ENCODE data around the gene AK3.
A peak's percentile ranks its signal among the peaks of the same experiment; 100 is the strongest.
"Not testable (repeated sequence)": the region's sequence is repeated elsewhere in the genome, so short reads cannot be mapped to it uniquely, and the experiment has no call there.

Gene AK3

GRCh38 chr9:4740638-4741364 lies at the start of gene AK3:
TSS of gene AK3 (minus strand) at chr9:4741202. CDS start at chr9:4741087, 115 bp downstream.
- peak; percentile 85 for DNase-seq (ENCODE audit: low read depth, low spot score)

- DNase-seq (ENCODE audit: low read depth, low spot score), result no peak
Observed at GRCh38 chr9:4788703-4789102, 47.7 kb upstream of the AK3 start.

- DNase-seq (ENCODE audit: low read depth, low spot score), result no peak
Observed at GRCh38 chr9:4787876-4788275, 46.9 kb upstream of the AK3 start.

GRCh38 chr9:4786599-4786998 lies 45.6 kb upstream of the AK3 start:
- DNase-seq (ENCODE audit: low read depth, low spot score), result no peak

GRCh38 chr9:4784403-4784802 lies 43.4 kb upstream of the AK3 start:
- DNase-seq (ENCODE audit: low read depth, low spot score), result no peak

- DNase-seq (ENCODE audit: low read depth, low spot score), result peak; percentile 26
Observed at GRCh38 chr9:4783191-4783590, 42.2 kb upstream of the AK3 start.

GRCh38 chr9:4781408-4781807 lies 40.4 kb upstream of the AK3 start:
- no peak for DNase-seq (ENCODE audit: low read depth, low spot score)

GRCh38 chr9:4780651-4781050 lies 39.6 kb upstream of the AK3 start:
- DNase-seq (ENCODE audit: low read depth, low spot score), result no peak

- DNase-seq (ENCODE audit: low read depth, low spot score), result not testable (repeated sequence)
Observed at GRCh38 chr9:4774958-4775357, 34.0 kb upstream of the AK3 start.

GRCh38 chr9:4774209-4774608 lies 33.2 kb upstream of the AK3 start:
- no peak for DNase-seq (ENCODE audit: low read depth, low spot score)

- no peak for DNase-seq (ENCODE audit: low read depth, low spot score)
Observed at GRCh38 chr9:4771788-4772187, 30.8 kb upstream of the AK3 start.

GRCh38 chr9:4769321-4770080 lies 28.5 kb upstream of the AK3 start:
- no peak for DNase-seq (ENCODE audit: low read depth, low spot score)

- DNase-seq (ENCODE audit: low read depth, low spot score), result no peak
Observed at GRCh38 chr9:4768681-4769080, 27.7 kb upstream of the AK3 start.

- DNase-seq (ENCODE audit: low read depth, low spot score), result no peak
Observed at GRCh38 chr9:4764033-4764432, 23.0 kb upstream of the AK3 start.

- DNase-seq (ENCODE audit: low read depth, low spot score), result peak; percentile 90
Observed at GRCh38 chr9:4762886-4763541, 22.0 kb upstream of the AK3 start.

GRCh38 chr9:4762108-4762885 lies 21.3 kb upstream of the AK3 start:
- DNase-seq (ENCODE audit: low read depth, low spot score), result peak; percentile 77

- DNase-seq (ENCODE audit: low read depth, low spot score), result no peak
Observed at GRCh38 chr9:4760122-4760521, 19.1 kb upstream of the AK3 start.

- DNase-seq (ENCODE audit: low read depth, low spot score), result no peak
Observed at GRCh38 chr9:4756420-4756819, 15.4 kb upstream of the AK3 start.

GRCh38 chr9:4755026-4755609 lies 14.1 kb upstream of the AK3 start:
- DNase-seq (ENCODE audit: low read depth, low spot score), result no peak

- not testable (repeated sequence) for DNase-seq (ENCODE audit: low read depth, low spot score)
Observed at GRCh38 chr9:4754530-4754929, 13.5 kb upstream of the AK3 start.

GRCh38 chr9:4750023-4750673 lies 9.1 kb upstream of the AK3 start:
- peak; percentile 56 for DNase-seq (ENCODE audit: low read depth, low spot score)

Data from ELF-1 (cell line).